H9 (cell line): ENCODE results near the gene NPAS3. TPM values are rescaled to one million over a fixed set of nuclear protein-coding genes. Genes with fewer than 3 reads are reported as not detected.

Experiments used
- DNase-seq: peaks from one replicate; pipeline ENCODE4 v3.0.0-alpha.2; 2017
- H2AFZ ChIP-seq: one replicate; pipeline ENCODE4 v1.6.1; 2013; ENCODE audit warnings: mild to moderate bottlenecking, low read length, control low read depth, moderate library complexity
- H2AK5ac ChIP-seq: 2 replicates; pipeline ENCODE4 v1.6.1; 2013; ENCODE audit warnings: low read length, control low read depth, mixed read lengths; ENCODE audit not compliant: insufficient read length
- H2BK120ac ChIP-seq: one replicate; pipeline ENCODE4 v1.6.1; 2013; ENCODE audit warnings: low read depth, mild to moderate bottlenecking, low read length, control low read depth, inconsistent platforms; ENCODE audit not compliant: poor library complexity, severe bottlenecking
- H2BK12ac ChIP-seq: 2 replicates; pipeline ENCODE4 v1.6.1; 2013; ENCODE audit warnings: low read length, control low read depth, mixed read lengths, low read depth; ENCODE audit not compliant: insufficient read length
- H2BK15ac ChIP-seq: 2 replicates; pipeline ENCODE4 v1.6.1; 2013; ENCODE audit warnings: low read depth, low read length, control low read depth
- H2BK20ac ChIP-seq: one replicate; pipeline ENCODE4 v1.6.1; 2013; ENCODE audit warnings: low read depth, mild to moderate bottlenecking, low read length, control low read depth, inconsistent platforms; ENCODE audit not compliant: poor library complexity, severe bottlenecking
- H2BK5ac ChIP-seq: 2 replicates; pipeline ENCODE4 v1.6.1; 2013; ENCODE audit warnings: low read length, control low read depth, mixed read lengths; ENCODE audit not compliant: insufficient read length
- H3K14ac ChIP-seq: 2 replicates; pipeline ENCODE4 v1.6.1; 2013; ENCODE audit warnings: low read length, control low read depth; ENCODE audit not compliant: insufficient read depth
- H3K18ac ChIP-seq: 2 replicates; pipeline ENCODE4 v1.6.1; 2013; ENCODE audit warnings: low read depth, mild to moderate bottlenecking, mixed read lengths, low read length, control low read depth; ENCODE audit not compliant: insufficient read length
- H3K23ac ChIP-seq: 2 replicates; pipeline ENCODE4 v1.6.1; 2013; ENCODE audit warnings: low read length, control low read depth, mixed read lengths, low read depth; ENCODE audit not compliant: insufficient read length
- H3K23me2 ChIP-seq: 2 replicates; pipeline ENCODE4 v1.6.1; 2013; ENCODE audit warnings: low read depth, mild to moderate bottlenecking, mixed read lengths, low read length, control low read depth; ENCODE audit not compliant: insufficient read length, poor library complexity, severe bottlenecking
- H3K27ac ChIP-seq: 2 replicates; pipeline ENCODE4 v1.5.1; 2013; ENCODE audit warnings: low read length, control low read depth, mixed read lengths, low read depth; ENCODE audit not compliant: insufficient read length
- H3K27me3 ChIP-seq: 2 replicates; pipeline ENCODE4 v1.6.1; 2013; ENCODE audit warnings: low read length, control low read depth, inconsistent platforms; ENCODE audit not compliant: insufficient read depth
- H3K4ac ChIP-seq: 2 replicates; pipeline ENCODE4 v1.6.1; 2013; ENCODE audit warnings: low read depth, mild to moderate bottlenecking, control low read depth, inconsistent platforms, low read length, moderate library complexity
- H3K4me1 ChIP-seq: 2 replicates; pipeline ENCODE4 v1.6.1; 2013; ENCODE audit warnings: low read length, control low read depth, inconsistent platforms; ENCODE audit not compliant: insufficient read depth
- H3K4me2 ChIP-seq: 2 replicates; pipeline ENCODE4 v1.6.1; 2013; ENCODE audit warnings: low read length, control low read depth, mixed read lengths; ENCODE audit not compliant: insufficient read length, insufficient read depth
- H3K56ac ChIP-seq: 2 replicates; pipeline ENCODE4 v1.6.1; 2013; ENCODE audit warnings: low read depth, mild to moderate bottlenecking, mixed read lengths, low read length, control low read depth; ENCODE audit not compliant: insufficient read length
- H3K79me1 ChIP-seq: 2 replicates; pipeline ENCODE4 v1.6.1; 2013; ENCODE audit warnings: low read depth, mild to moderate bottlenecking, moderate library complexity, low read length, control low read depth, inconsistent platforms; ENCODE audit not compliant: insufficient read depth, poor library complexity, severe bottlenecking
- H3K79me2 ChIP-seq: 2 replicates; pipeline ENCODE4 v1.6.1; 2013; ENCODE audit warnings: low read length, control low read depth, inconsistent platforms; ENCODE audit not compliant: insufficient read depth
- H3K9ac ChIP-seq: 2 replicates; pipeline ENCODE4 v1.6.1; 2013; ENCODE audit warnings: low read length, control low read depth, mixed read lengths; ENCODE audit not compliant: insufficient read length; ENCODE audit errors: extremely low read depth
- H3K9me3 ChIP-seq: one replicate; pipeline ENCODE4 v1.6.1; 2013; ENCODE audit warnings: low read depth, low read length, inconsistent platforms; ENCODE audit not compliant: control insufficient read depth
- H3T11ph ChIP-seq: one replicate; pipeline ENCODE4 v1.6.1; 2013; ENCODE audit warnings: mild to moderate bottlenecking, low read length, control low read depth, inconsistent platforms
- H4K20me1 ChIP-seq: one replicate; pipeline ENCODE4 v1.6.1; 2013; ENCODE audit not compliant: control insufficient read depth, insufficient read length, insufficient read depth
- H4K5ac ChIP-seq: 2 replicates; pipeline ENCODE4 v1.6.1; 2013; ENCODE audit warnings: low read depth, mild to moderate bottlenecking, mixed read lengths, low read length, control low read depth; ENCODE audit not compliant: insufficient read length
- H4K8ac ChIP-seq: replicated peaks from 2 replicates; pipeline ENCODE4 v1.6.1; 2013; ENCODE audit warnings: low read length, control low read depth, mixed read lengths, low read depth; ENCODE audit not compliant: insufficient read length
- H4K91ac ChIP-seq: 2 replicates; pipeline ENCODE4 v1.6.1; 2013; ENCODE audit warnings: low read depth, mild to moderate bottlenecking, moderate library complexity, mixed read lengths, low read length, control low read depth; ENCODE audit not compliant: insufficient read length
- H3K27ac Mint-ChIP-seq, 3 experiments: 2 replicates in 2 of 3; 3 replicates in 1 of 3; pipeline ENCODE4 v1.8.0; 2020 to 2021; ENCODE audit warnings: mixed read lengths in 3 of 3, mild to moderate bottlenecking in 1 of 3, moderate library complexity in 1 of 3
- H3K27me3 Mint-ChIP-seq: 2 replicates; pipeline ENCODE4 v1.8.0; 2021; ENCODE audit warnings: low read depth, mild to moderate bottlenecking, moderate library complexity, mixed read lengths
- H3K36me3 Mint-ChIP-seq, 3 experiments: 2 replicates in 2 of 3; 3 replicates in 1 of 3; pipeline ENCODE4 v1.8.0; 2020 to 2021; ENCODE audit warnings: low read depth in 3 of 3, mixed read lengths in 3 of 3; ENCODE audit not compliant: insufficient read depth in 1 of 3
- H3K4me1 Mint-ChIP-seq, 2 experiments: 2 replicates each; pipeline ENCODE4 v1.8.0; 2020; ENCODE audit warnings: mixed read lengths in 2 of 2
- H3K4me3 Mint-ChIP-seq, 2 experiments: 2 replicates in 1 of 2; 3 replicates in 1 of 2; pipeline ENCODE4 v1.8.0; 2020 to 2021; ENCODE audit warnings: mild to moderate bottlenecking in 2 of 2, mixed read lengths in 2 of 2, moderate library complexity in 1 of 2
- H3K9me3 Mint-ChIP-seq, 2 experiments: 2 replicates in 1 of 2; 3 replicates in 1 of 2; pipeline ENCODE4 v1.8.0; 2020; ENCODE audit warnings: mild to moderate bottlenecking in 2 of 2, mixed read lengths in 2 of 2, moderate library complexity in 1 of 2
- WGBS: extraction: QIAGEN DNeasy Blood & Tissue Kit; methylation state at CpG from one replicate; pipeline ENCODE4 v1.1.7; 2013; ENCODE audit warnings: missing lambda C conversion rate, low lambda C conversion rate, mixed read lengths; ENCODE audit not compliant: insufficient read length; ENCODE audit errors: extremely low coverage; 5-methylcytosine and 5-hydroxymethylcytosine counted together
- total RNA-seq: library from RNA; stranded (reverse); gene quantifications from 2 replicates; pipeline ENCODE4 v1.2.1, GENCODE V29; 2021
- TF ChIP-seq, protein P1 (sequence below): fragments of 200-600 bp; sonication (generic); conservative IDR thresholded peaks from 3 replicates; pipeline ENCODE4 v1.8.0; 2021; ENCODE audit warnings: antibody characterized with exemption, mild to moderate bottlenecking

The NPAS3 gene
- total RNA-seq, 1 experiment from 2014 or later, result 0.17 TPM

DNA sequence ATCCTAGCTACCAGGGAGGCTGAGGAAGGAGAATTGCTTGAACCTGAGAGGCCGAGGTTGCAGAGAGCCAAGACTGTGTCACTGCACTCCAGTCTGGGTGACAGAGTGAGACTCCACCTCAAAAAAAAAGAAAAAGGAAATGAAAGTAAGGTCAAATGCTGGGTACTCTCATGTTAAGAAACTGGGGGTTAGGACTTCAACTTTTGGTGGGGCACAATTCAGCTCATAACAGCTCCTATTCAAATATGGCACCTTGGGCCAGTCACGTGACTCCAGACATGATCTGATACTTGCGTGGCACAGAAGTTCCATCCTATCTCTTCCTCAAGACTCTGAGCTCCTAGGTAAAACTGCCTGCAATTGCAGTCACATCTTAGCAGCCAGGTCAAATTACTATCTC is 869.5 kb downstream of the NPAS3 start:
- H2BK12ac ChIP-seq, result no peak overlapping the region
- H3K4me1 ChIP-seq, result no peaks in the 10 kb centered on the region
- Mint-ChIP-seq H3K4me3 (no peak overlapping the region), H3K36me3 (no peaks in the 10 kb centered on the region), H3K27me3 (no peaks in the 10 kb centered on the region), H3K27ac (no peak overlapping the region), H3K4me1 (peaks cover 4% of the 10 kb centered on the region in 2 experiments; a peak in 3 of 4 replicates), H3K9me3 (no peaks in the 10 kb centered on the region; a peak in 1 of 5 replicates)
- H2BK120ac ChIP-seq, result no peak overlapping the region
- H2BK15ac ChIP-seq, result no peak overlapping the region
- no peaks in the 10 kb centered on the region for H3K79me1 ChIP-seq
- no peak overlapping the region for H2AFZ ChIP-seq
- H3K27ac ChIP-seq, result no peak overlapping the region
- H3K23me2 ChIP-seq, result no peaks in the 10 kb centered on the region
- WGBS, result no CpG with 5 or more reads among the region's 3 CpGs
- no peaks in the 10 kb centered on the region for H3K79me2 ChIP-seq
- H3K4me2 ChIP-seq, result no peak overlapping the region
- H3K27me3 ChIP-seq, result no peaks in the 10 kb centered on the region
- H3K4ac ChIP-seq, result no peak overlapping the region
- H3K56ac ChIP-seq, result no peak overlapping the region
- no peaks in the 10 kb centered on the region for H3K9me3 ChIP-seq
- no peak overlapping the region for H3K9ac ChIP-seq
- H4K91ac ChIP-seq, result no peak overlapping the region
- no peak overlapping the region for H2BK20ac ChIP-seq
- H3K14ac ChIP-seq, result no peak overlapping the region
- DNase-seq, result no peak
- no peak overlapping the region for H3K23ac ChIP-seq
- TF ChIP-seq, protein P1, sequence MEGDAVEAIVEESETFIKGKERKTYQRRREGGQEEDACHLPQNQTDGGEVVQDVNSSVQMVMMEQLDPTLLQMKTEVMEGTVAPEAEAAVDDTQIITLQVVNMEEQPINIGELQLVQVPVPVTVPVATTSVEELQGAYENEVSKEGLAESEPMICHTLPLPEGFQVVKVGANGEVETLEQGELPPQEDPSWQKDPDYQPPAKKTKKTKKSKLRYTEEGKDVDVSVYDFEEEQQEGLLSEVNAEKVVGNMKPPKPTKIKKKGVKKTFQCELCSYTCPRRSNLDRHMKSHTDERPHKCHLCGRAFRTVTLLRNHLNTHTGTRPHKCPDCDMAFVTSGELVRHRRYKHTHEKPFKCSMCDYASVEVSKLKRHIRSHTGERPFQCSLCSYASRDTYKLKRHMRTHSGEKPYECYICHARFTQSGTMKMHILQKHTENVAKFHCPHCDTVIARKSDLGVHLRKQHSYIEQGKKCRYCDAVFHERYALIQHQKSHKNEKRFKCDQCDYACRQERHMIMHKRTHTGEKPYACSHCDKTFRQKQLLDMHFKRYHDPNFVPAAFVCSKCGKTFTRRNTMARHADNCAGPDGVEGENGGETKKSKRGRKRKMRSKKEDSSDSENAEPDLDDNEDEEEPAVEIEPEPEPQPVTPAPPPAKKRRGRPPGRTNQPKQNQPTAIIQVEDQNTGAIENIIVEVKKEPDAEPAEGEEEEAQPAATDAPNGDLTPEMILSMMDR, result no peak
- no peak overlapping the region for H4K5ac ChIP-seq
- no peak overlapping the region for H2BK5ac ChIP-seq
- no peaks in the 10 kb centered on the region for H4K20me1 ChIP-seq
- no peak overlapping the region for H3T11ph ChIP-seq
- no peak overlapping the region for H4K8ac ChIP-seq
- no peak overlapping the region for H2AK5ac ChIP-seq
- H3K18ac ChIP-seq, result no peak overlapping the region
